HepG2 (cell line): ENCODE results near the gene MAP4K3. TPM values are rescaled to one million over a fixed set of nuclear protein-coding genes. Genes with fewer than 3 reads are reported as not detected.

Source experiments
- ATAC-seq: fragments of 200-7000 bp; cut with Tn5 transposase; 3 replicates; pipeline ENCODE4 v1.9.1; 2020; ENCODE audit warnings: mild to moderate bottlenecking, moderate library complexity
- BruUV-seq: library from RNA; stranded (reverse); fragments of 400-500 nt; replicated peaks from 2 replicates; lab custom pipeline; 2021; lab: Mats Ljungman, UMichigan
- CTCF ChIA-PET: fragments of 300-600 bp; formaldehyde crosslinking; extraction: SDS; loops from one replicate; lab custom pipeline; 2021; ENCODE audit warnings: low total read pairs, inconsistent platforms, low intra/inter-chr PET ratio; lab: Yijun Ruan, JAX
- POLR2A ChIA-PET: fragments of 350-600 bp; sonication (Branson Sonifier 250); formaldehyde crosslinking; loops from one replicate; lab custom pipeline; 2020; ENCODE audit warnings: antibody characterized with exemption, inconsistent platforms; lab: Yijun Ruan, JAX
- DNase-seq: peaks from one replicate; pipeline ENCODE4 v3.0.0-alpha.2; 2015; ENCODE audit warnings: low spot score
- FAIRE-seq: peaks from 3 replicates; lab custom pipeline; 2011; peaks lifted over from hg19 to GRCh38; lab: Jason Lieb, UNC
- H2AFZ ChIP-seq: one replicate; pipeline ENCODE4 v1.6.1; 2011; ENCODE audit warnings: low read length, inconsistent platforms
- H3K27ac ChIP-seq: fragments of 300-600 bp; 3 replicates; pipeline ENCODE4 v1.8.0; 2011; ENCODE audit warnings: mixed run types, mild to moderate bottlenecking, mixed read lengths, low read length, inconsistent platforms; ENCODE audit not compliant: insufficient read depth; ENCODE audit errors: extremely low read length
- H3K27me3 ChIP-seq, 2 experiments: fragments of 200-600 bp in 1 of 2; 2 replicates in 1 of 2; 3 replicates in 1 of 2; pipeline versions ENCODE4 v1.6.0 to v1.8.0; 2011; ENCODE audit warnings: low read length in 2 of 2, mild to moderate bottlenecking in 2 of 2, moderate library complexity in 2 of 2, inconsistent platforms in 1 of 2; ENCODE audit not compliant: insufficient read depth in 2 of 2, control insufficient read depth in 1 of 2
- H3K36me3 ChIP-seq, 2 experiments: fragments of 200-600 bp in 1 of 2; replicated peaks in 1 of 2; 2 replicates in 1 of 2; 3 replicates in 1 of 2; pipeline versions ENCODE4 v1.5.1 to v1.8.0; 2011; ENCODE audit warnings: low read length in 2 of 2, inconsistent platforms in 1 of 2; ENCODE audit not compliant: insufficient read depth in 2 of 2, control insufficient read depth in 1 of 2
- H3K4me1 ChIP-seq: 2 replicates; pipeline ENCODE4 v1.5.1; 2012; ENCODE audit warnings: low read length, inconsistent platforms; ENCODE audit not compliant: insufficient read depth
- H3K4me2 ChIP-seq: 2 replicates; pipeline ENCODE4 v1.6.0; 2011; ENCODE audit warnings: low read depth, low read length, inconsistent platforms
- H3K4me3 ChIP-seq, 3 experiments: fragments of 200-600 bp in 1 of 3; sonication (generic), shearing (Covaris generic) in 1 of 3; replicated peaks in 1 of 3; 2 replicates each; pipeline ENCODE4 v1.5.1; 2011 to 2016; ENCODE audit warnings: low read length in 3 of 3, inconsistent platforms in 2 of 3, low read depth in 2 of 3, mild to moderate bottlenecking in 2 of 3, control low read depth in 1 of 3, mixed read lengths in 1 of 3; ENCODE audit not compliant: insufficient read depth in 1 of 3
- H3K79me2 ChIP-seq: one replicate; pipeline ENCODE4 v1.6.1; 2011; ENCODE audit warnings: low read length, inconsistent platforms; ENCODE audit not compliant: insufficient read depth
- H3K9ac ChIP-seq: 2 replicates; pipeline ENCODE4 v1.6.0; 2011; ENCODE audit warnings: mild to moderate bottlenecking, low read depth, low read length, inconsistent platforms; ENCODE audit not compliant: insufficient read depth
- H3K9me3 ChIP-seq: 2 replicates; pipeline ENCODE4 v1.5.1; 2012; ENCODE audit warnings: mild to moderate bottlenecking, low read length
- H4K20me1 ChIP-seq: 2 replicates; pipeline ENCODE4 v1.6.0; 2011; ENCODE audit warnings: inconsistent platforms, mild to moderate bottlenecking, low read length, moderate library complexity; ENCODE audit not compliant: insufficient read depth
- MYNN ChIP-seq: sonication (generic); formaldehyde crosslinking; IDR thresholded peaks from 2 replicates; pipeline ENCODE4 v1.4.0; 2020; ENCODE audit warnings: mild to moderate bottlenecking, low read depth, missing genetic modification reagents
- NCOA2 ChIP-seq: sonication (generic); formaldehyde crosslinking; IDR thresholded peaks from 2 replicates; pipeline ENCODE4 v1.8.0; 2022; ENCODE audit warnings: inconsistent platforms
- RORA ChIP-seq: sonication (generic); formaldehyde crosslinking; IDR thresholded peaks from 2 replicates; pipeline ENCODE4 v1.5.0; 2020; ENCODE audit warnings: mild to moderate bottlenecking, missing genetic modification reagents, moderate library complexity
- YEATS4 ChIP-seq: sonication (generic); formaldehyde crosslinking; IDR thresholded peaks from 2 replicates; pipeline ENCODE4 v1.4.0; 2020; ENCODE audit warnings: missing genetic modification reagents, borderline replicate concordance
- ZFP36L1 ChIP-seq: sonication (generic); formaldehyde crosslinking; IDR thresholded peaks from 2 replicates; pipeline ENCODE4 v1.8.0; 2022; ENCODE audit warnings: mild to moderate bottlenecking, missing genetic modification reagents, moderate library complexity
- ZSCAN29 ChIP-seq: sonication (generic); formaldehyde crosslinking; conservative IDR thresholded peaks from 2 replicates; pipeline ENCODE4 v1.4.0; 2020; ENCODE audit warnings: mild to moderate bottlenecking, missing genetic modification reagents
- WGBS: methylation state at CpG from one replicate; pipeline ENCODE4 v1.1.6; 2017; ENCODE audit warnings: low lambda C conversion rate; 5-methylcytosine and 5-hydroxymethylcytosine counted together
- in situ Hi-C: cut with HindIII; loops from 2 replicates; pipeline ENCODE4 v1.10.0; 2017; ENCODE audit warnings: low pct_unique_long_range_greater_than_20kb; ENCODE audit not compliant: extremely low pct_ligation_motif_present
- intact Hi-C: fragments of 100-400 bp; cut with micrococcal nuclease; formaldehyde crosslinking; loops from one replicate; pipeline ENCODE4 v1.10.0; 2022; ENCODE audit not compliant: unreplicated experiment
- polyA plus RNA-seq, 8 experiments: library from polyadenylated mRNA; depleted of rRNA in 3 of 8; stranded (reverse) in 7 of 8; unstranded in 1 of 8; fragments of >200 nt; fragmentation: Illumina TruSeq in 4 of 8; extraction: Trizol in 4 of 8; gene quantifications; 2 replicates each; pipeline versions ENCODE4 v1.2.1 to v1.2.3, GENCODE V29; 2011 to 2016; ENCODE audit warnings: low read depth in 4 of 8, missing spikeins in 1 of 8, mixed read lengths in 1 of 8; ENCODE audit not compliant: insufficient read depth in 1 of 8
- total RNA-seq, 5 experiments: library from RNA; depleted of rRNA; stranded (reverse); fragments of >200 nt; fragmentation: Illumina TruSeq; extraction: Trizol; gene quantifications; 2 replicates each; pipeline ENCODE4 v1.2.3, GENCODE V29; 2016; ENCODE audit warnings: low read depth in 1 of 5
- TF ChIP-seq, protein P1 (sequence below): sonication (generic); formaldehyde crosslinking; IDR thresholded peaks from 2 replicates; pipeline ENCODE4 v1.5.0; 2020; ENCODE audit warnings: mild to moderate bottlenecking, missing genetic modification reagents

Gene MAP4K3
- total and polyA plus RNA-seq, 2 of the 13 experiments (the other 11 are each of a cell fraction or from before 2014, with no cell fraction given) = 45.9 to 53.2 TPM

DNA sequence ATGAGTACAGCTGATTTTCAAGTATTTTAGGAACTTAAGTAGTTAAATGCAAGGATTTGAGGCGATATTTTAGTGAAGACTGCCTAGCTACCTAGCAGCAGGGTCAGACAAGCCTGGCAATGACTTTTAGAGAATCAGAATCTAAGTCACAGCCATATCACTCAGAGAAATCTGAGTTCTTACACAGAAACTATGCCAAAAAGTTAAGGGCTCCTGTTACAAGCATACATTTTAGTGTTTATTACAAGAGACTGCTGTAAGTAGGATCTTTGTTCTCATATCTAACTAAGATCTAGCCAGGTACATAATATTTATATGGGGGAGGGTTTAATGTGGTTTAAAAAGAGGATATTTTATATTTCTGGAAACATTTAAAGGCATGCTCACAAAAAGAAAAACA lies 37.5 kb downstream of the MAP4K3 start:
- Histone ChIP-seq H3K9ac (no peak overlapping the region), H4K20me1 (peaks cover 86% of the 10 kb centered on the region), H3K4me2 (no peak overlapping the region), H3K27me3 (no peaks in the 10 kb centered on the region), H3K4me1 (peaks cover 78% of the 10 kb centered on the region), H3K27ac (peak overlapping the region; percentile 6), H3K79me2 (peaks cover 99% of the 10 kb centered on the region), H3K4me3 (no peak overlapping the region), H3K9me3 (no peaks in the 10 kb centered on the region), H2AFZ (no peak overlapping the region), H3K36me3 (peaks cover 2 to 9% of the 10 kb centered on the region in 2 experiments; a peak in 4 of 5 replicates)
- ATAC-seq = peak; percentile 15; the same call in 1 of the 3 replicates
- DNase-seq = no peak
- intact Hi-C loops = loop anchor here (5.0 kb wide), 1 partner anchor 33 kb away; no protein-coding TSS in a partner anchor
- TF ChIP-seq NCOA2 (CRISPR knock-in tag) (0 out of 2 replicates have a peak, but pooled peaks have one; percentile 18), ZFP36L1 (CRISPR knock-in tag) (no peak)
- BruUV-seq = no TSS peak
- no peak for FAIRE-seq
- 93% methylated on average over 1 of the region's 1 CpG for WGBS
- ChIA-PET CTCF (no interaction called here), POLR2A (no interaction called here)
- in situ Hi-C loops = no loop called here

DNA sequence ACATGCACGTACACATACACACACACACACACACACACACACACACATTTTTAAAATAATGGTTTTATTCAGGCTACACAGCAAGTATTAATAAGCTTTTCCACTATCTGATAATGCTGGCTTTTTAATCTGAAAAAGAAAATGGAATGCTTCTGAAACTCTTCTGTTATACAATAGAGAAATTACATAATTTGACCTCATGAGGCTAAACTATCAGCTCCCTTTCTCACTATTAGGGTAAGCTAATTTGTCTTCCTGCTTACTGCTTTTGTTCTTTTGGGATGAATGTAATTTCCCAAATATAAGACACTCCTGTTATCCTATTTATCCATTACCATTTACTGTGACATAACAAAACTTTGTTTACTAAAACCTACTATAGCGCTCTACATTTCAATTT lies 41.8 kb downstream of the MAP4K3 start:
- no peak overlapping the region for H3K4me2 ChIP-seq
- no peaks in the 10 kb centered on the region for H3K9me3 ChIP-seq
- peaks cover 98% of the 10 kb centered on the region for H3K79me2 ChIP-seq
- H3K4me3 ChIP-seq = no peak overlapping the region
- H3K9ac ChIP-seq = no peak overlapping the region
- ChIA-PET POLR2A (interaction anchor here (1.2 to 1.7 kb wide), 2 partner anchors 43 to 54 kb away, joined by 3 to 5 read pairs; no protein-coding TSS in a partner anchor), CTCF (no interaction called here)
- WGBS = 98% methylated on average over 2 of the region's 2 CpGs
- intact Hi-C loops (loop anchor here (5.0 kb wide), 1 partner anchor 37 kb away; no protein-coding TSS in a partner anchor), in situ Hi-C loops (no loop called here)
- ATAC-seq = no peak
- H4K20me1 ChIP-seq = peaks cover 85% of the 10 kb centered on the region
- no peaks in the 10 kb centered on the region; a peak in 1 of 5 replicates for H3K36me3 ChIP-seq
- DNase-seq = no peak
- H3K27me3 ChIP-seq = no peaks in the 10 kb centered on the region
- no TSS peak for BruUV-seq
- TF ChIP-seq YEATS4 (CRISPR knock-in tag) = no peak
- TF ChIP-seq, protein P1, sequence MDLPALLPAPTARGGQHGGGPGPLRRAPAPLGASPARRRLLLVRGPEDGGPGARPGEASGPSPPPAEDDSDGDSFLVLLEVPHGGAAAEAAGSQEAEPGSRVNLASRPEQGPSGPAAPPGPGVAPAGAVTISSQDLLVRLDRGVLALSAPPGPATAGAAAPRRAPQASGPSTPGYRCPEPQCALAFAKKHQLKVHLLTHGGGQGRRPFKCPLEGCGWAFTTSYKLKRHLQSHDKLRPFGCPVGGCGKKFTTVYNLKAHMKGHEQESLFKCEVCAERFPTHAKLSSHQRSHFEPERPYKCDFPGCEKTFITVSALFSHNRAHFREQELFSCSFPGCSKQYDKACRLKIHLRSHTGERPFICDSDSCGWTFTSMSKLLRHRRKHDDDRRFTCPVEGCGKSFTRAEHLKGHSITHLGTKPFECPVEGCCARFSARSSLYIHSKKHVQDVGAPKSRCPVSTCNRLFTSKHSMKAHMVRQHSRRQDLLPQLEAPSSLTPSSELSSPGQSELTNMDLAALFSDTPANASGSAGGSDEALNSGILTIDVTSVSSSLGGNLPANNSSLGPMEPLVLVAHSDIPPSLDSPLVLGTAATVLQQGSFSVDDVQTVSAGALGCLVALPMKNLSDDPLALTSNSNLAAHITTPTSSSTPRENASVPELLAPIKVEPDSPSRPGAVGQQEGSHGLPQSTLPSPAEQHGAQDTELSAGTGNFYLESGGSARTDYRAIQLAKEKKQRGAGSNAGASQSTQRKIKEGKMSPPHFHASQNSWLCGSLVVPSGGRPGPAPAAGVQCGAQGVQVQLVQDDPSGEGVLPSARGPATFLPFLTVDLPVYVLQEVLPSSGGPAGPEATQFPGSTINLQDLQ (CRISPR knock-in tag) = no peak
- no peak for TF ChIP-seq RORA (CRISPR knock-in tag)
- no peak for TF ChIP-seq ZSCAN29
- TF ChIP-seq MYNN = no peak
- no peak for TF ChIP-seq ZFP36L1 (CRISPR knock-in tag)
- no peak for FAIRE-seq
- H3K27ac ChIP-seq = no peak overlapping the region
- H2AFZ ChIP-seq = no peak overlapping the region
- H3K4me1 ChIP-seq = peaks cover 69% of the 10 kb centered on the region
